Activated effector memory CD4-positive, alpha-beta T cell treated with anti-CD3 and anti-CD28 coated beads, Interleukin-2, amount 50 U/mL, for 16 hours (primary cell): ENCODE data around the gene IFNG-AS1.

Experiments
- DNase-seq: peaks from one replicate; pipeline ENCODE4 v3.0.0-alpha.2; 2020

Gene IFNG-AS1

GRCh38 chr12:68040450-68041075 is 51.3 kb downstream of the IFNG-AS1 start:
- DNase-seq: peak; percentile 84

GRCh38 chr12:68042212-68042699 is 53.0 kb downstream of the IFNG-AS1 start:
- no peak for DNase-seq

GRCh38 chr12:68043435-68043834 is 54.2 kb downstream of the IFNG-AS1 start:
- DNase-seq: no peak

- no peak for DNase-seq
Measured at GRCh38 chr12:68048648-68049297, 59.5 kb downstream of the IFNG-AS1 start.

- no peak for DNase-seq
Measured at GRCh38 chr12:68056300-68056699, 67.1 kb downstream of the IFNG-AS1 start.

GRCh38 chr12:68063900-68064590 is 74.8 kb downstream of the IFNG-AS1 start:
- no peak for DNase-seq

GRCh38 chr12:68065163-68065562 is 75.9 kb downstream of the IFNG-AS1 start:
- DNase-seq: no peak

- no peak for DNase-seq
Measured at GRCh38 chr12:68065687-68066086, 76.4 kb downstream of the IFNG-AS1 start.

GRCh38 chr12:68067762-68068376 is 78.6 kb downstream of the IFNG-AS1 start:
- DNase-seq: no peak

- DNase-seq: no peak
Measured at GRCh38 chr12:68069275-68069674, 80.0 kb downstream of the IFNG-AS1 start.
